ENCODE results near the gene PRKX.

DNA sequence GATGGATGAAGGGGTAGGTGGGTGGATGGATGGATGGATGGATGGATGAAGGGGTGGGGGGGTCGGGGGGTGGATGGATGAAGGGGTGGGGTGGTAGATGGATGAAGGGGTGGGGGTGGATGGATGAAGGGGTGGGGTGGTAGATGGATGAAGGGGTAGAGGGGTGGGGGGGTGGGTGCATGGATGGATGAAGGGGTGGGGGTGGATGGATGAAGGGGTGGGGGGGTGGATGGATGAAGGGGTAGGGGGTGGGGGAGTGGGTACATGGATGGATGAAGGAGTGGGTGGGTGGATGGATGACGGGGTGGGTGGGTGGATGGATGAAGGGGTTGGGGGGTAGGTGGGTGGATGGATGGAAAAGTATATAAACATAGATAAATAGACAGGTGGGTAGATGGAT is 74.2 kb downstream of the PRKX start:
- no peak for TF ChIP-seq POLR2A (IDR thresholded peaks at IDR 0.05; ENCODE audit: extremely low read depth, insufficient read length)
- TF ChIP-seq, protein P1, sequence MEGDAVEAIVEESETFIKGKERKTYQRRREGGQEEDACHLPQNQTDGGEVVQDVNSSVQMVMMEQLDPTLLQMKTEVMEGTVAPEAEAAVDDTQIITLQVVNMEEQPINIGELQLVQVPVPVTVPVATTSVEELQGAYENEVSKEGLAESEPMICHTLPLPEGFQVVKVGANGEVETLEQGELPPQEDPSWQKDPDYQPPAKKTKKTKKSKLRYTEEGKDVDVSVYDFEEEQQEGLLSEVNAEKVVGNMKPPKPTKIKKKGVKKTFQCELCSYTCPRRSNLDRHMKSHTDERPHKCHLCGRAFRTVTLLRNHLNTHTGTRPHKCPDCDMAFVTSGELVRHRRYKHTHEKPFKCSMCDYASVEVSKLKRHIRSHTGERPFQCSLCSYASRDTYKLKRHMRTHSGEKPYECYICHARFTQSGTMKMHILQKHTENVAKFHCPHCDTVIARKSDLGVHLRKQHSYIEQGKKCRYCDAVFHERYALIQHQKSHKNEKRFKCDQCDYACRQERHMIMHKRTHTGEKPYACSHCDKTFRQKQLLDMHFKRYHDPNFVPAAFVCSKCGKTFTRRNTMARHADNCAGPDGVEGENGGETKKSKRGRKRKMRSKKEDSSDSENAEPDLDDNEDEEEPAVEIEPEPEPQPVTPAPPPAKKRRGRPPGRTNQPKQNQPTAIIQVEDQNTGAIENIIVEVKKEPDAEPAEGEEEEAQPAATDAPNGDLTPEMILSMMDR (IDR thresholded peaks at IDR 0.05; ENCODE audit: low read depth, low read length): no peak

All from NB4 (cell line).